HepG2 (cell line): ENCODE results near the gene SPATS2. TPM values are rescaled to one million over a fixed set of nuclear protein-coding genes. Genes with fewer than 3 reads are reported as not detected.

Source experiments
- ATM ChIP-seq: fragments of 450-650 bp; IDR thresholded peaks from 2 replicates; pipeline ENCODE4 v1.7.1; 2017; ENCODE audit warnings: mild to moderate bottlenecking, borderline replicate concordance
- FOXA1 ChIP-seq, 2 experiments: fragments of 450-650 bp in 1 of 2; sonication (generic) in 1 of 2; formaldehyde crosslinking in 1 of 2; IDR thresholded peaks; 2 replicates each; pipeline versions ENCODE4 v1.4.0 to v1.6.1; 2016 to 2020; ENCODE audit warnings: missing genetic modification reagents in 1 of 2
- HNF1B ChIP-seq: sonication (generic); formaldehyde crosslinking; IDR thresholded peaks from 2 replicates; pipeline ENCODE4 v1.5.1; 2020; ENCODE audit warnings: mild to moderate bottlenecking, moderate library complexity, missing genetic modification reagents
- HOXA5 ChIP-seq: sonication (generic); formaldehyde crosslinking; IDR thresholded peaks from 2 replicates; pipeline ENCODE4 v1.4.0; 2020; ENCODE audit warnings: missing genetic modification reagents
- LRRFIP1 ChIP-seq: sonication (generic); formaldehyde crosslinking; conservative IDR thresholded peaks from 2 replicates; pipeline ENCODE4 v1.4.0; 2020; ENCODE audit warnings: missing genetic modification reagents
- MAX ChIP-seq: IDR thresholded peaks from 2 replicates; pipeline ENCODE4 v1.6.1; 2012; ENCODE audit warnings: inconsistent platforms
- NFAT5 ChIP-seq: sonication (generic); formaldehyde crosslinking; IDR thresholded peaks from 2 replicates; pipeline ENCODE4 v1.4.0; 2020; ENCODE audit warnings: missing genetic modification reagents
- NR2C2 ChIP-seq: sonication (generic); formaldehyde crosslinking; IDR thresholded peaks from 2 replicates; pipeline ENCODE4 v1.4.0; 2020; ENCODE audit warnings: missing genetic modification reagents, mild to moderate bottlenecking, moderate library complexity, borderline replicate concordance
- RBM39 ChIP-seq: fragments of 200-400 bp; formaldehyde crosslinking; IDR thresholded peaks from one replicate; pipeline ENCODE4 v1.6.1; 2018; ENCODE audit warnings: antibody characterized with exemption, mild to moderate bottlenecking, low read depth, low read length; ENCODE audit not compliant: poor library complexity, severe bottlenecking
- TEF ChIP-seq: sonication (generic); formaldehyde crosslinking; IDR thresholded peaks from 2 replicates; pipeline ENCODE4 v1.5.0; 2020; ENCODE audit warnings: missing genetic modification reagents
- U2AF1 ChIP-seq: fragments of 200-400 bp; formaldehyde crosslinking; optimal IDR thresholded peaks from 2 replicates; pipeline ENCODE3; 2017; ENCODE audit warnings: mild to moderate bottlenecking, low read depth, low read length
- ZNF224 ChIP-seq: sonication (generic); formaldehyde crosslinking; IDR thresholded peaks from 2 replicates; pipeline ENCODE4 v1.5.0; 2020; ENCODE audit warnings: mild to moderate bottlenecking, missing genetic modification reagents
- ZNF503 ChIP-seq: sonication (generic); formaldehyde crosslinking; IDR thresholded peaks from 2 replicates; pipeline ENCODE4 v1.4.0; 2020; ENCODE audit warnings: missing genetic modification reagents
- ZNF570 ChIP-seq: sonication (generic); formaldehyde crosslinking; IDR thresholded peaks from 2 replicates; pipeline ENCODE4 v1.4.0; 2020; ENCODE audit warnings: mild to moderate bottlenecking, missing genetic modification reagents, borderline replicate concordance
- polyA plus RNA-seq, 8 experiments: library from polyadenylated mRNA; depleted of rRNA in 3 of 8; stranded (reverse) in 7 of 8; unstranded in 1 of 8; fragments of >200 nt; fragmentation: Illumina TruSeq in 4 of 8; extraction: Trizol in 4 of 8; gene quantifications; 2 replicates each; pipeline versions ENCODE4 v1.2.1 to v1.2.3, GENCODE V29; 2011 to 2016; ENCODE audit warnings: low read depth in 4 of 8, missing spikeins in 1 of 8, mixed read lengths in 1 of 8; ENCODE audit not compliant: insufficient read depth in 1 of 8
- total RNA-seq, 5 experiments: library from RNA; depleted of rRNA; stranded (reverse); fragments of >200 nt; fragmentation: Illumina TruSeq; extraction: Trizol; gene quantifications; 2 replicates each; pipeline ENCODE4 v1.2.3, GENCODE V29; 2016; ENCODE audit warnings: low read depth in 1 of 5

Gene SPATS2
- total and polyA plus RNA-seq, 2 of the 13 experiments (the other 11 are each of a cell fraction or from before 2014, with no cell fraction given) = 19.3 to 28.1 TPM

GRCh38 chr12:49322708-49323523, 44.3 kb upstream of the SPATS2 start, which contains the start of gene TROAP (continued):
- no peak; the same call in 1 of the 2 replicates for TF ChIP-seq ZNF503 (CRISPR knock-in tag)
- TF ChIP-seq ZNF224 (CRISPR knock-in tag) = no peak
- peak; percentile 59; the same call in 1 of the 2 replicates for TF ChIP-seq HNF1B (CRISPR knock-in tag)
- TF ChIP-seq MAX = peak; percentile 24; the same call in 1 of the 2 replicates
- TF ChIP-seq U2AF1 = no peak
- no peak for TF ChIP-seq ZNF570
- TF ChIP-seq TEF (CRISPR knock-in tag) = no peak; the same call in 1 of the 2 replicates
- peak; percentile 82 for TF ChIP-seq RBM39
- TF ChIP-seq HOXA5 = no peak
- TF ChIP-seq LRRFIP1 (CRISPR knock-in tag) = no peak
- TF ChIP-seq ATM = no peak
- no peak for TF ChIP-seq NFAT5 (CRISPR knock-in tag)
- TF ChIP-seq FOXA1 (IDR thresholded peaks at IDR 0.05) = no peak
- no peak for TF ChIP-seq FOXA1 (CRISPR knock-in tag; IDR thresholded peaks at IDR 0.05)
- peak; percentile 21; the same call in 1 of the 2 replicates for TF ChIP-seq NR2C2 (CRISPR knock-in tag)
